ENCODE results near the gene GKN2. TPM values are rescaled to one million over a fixed set of nuclear protein-coding genes. Genes with fewer than 3 reads are reported as not detected.

GKN2 gene
- total RNA-seq, 1 donor from 2014 or later = not detected

- no peaks in the 10 kb centered on the region for H3K9me3 ChIP-seq (ENCODE audit: control insufficient read depth in 3 of 3, low read length in 3 of 3)
- no peaks in the 10 kb centered on the region for H3K4me1 ChIP-seq (ENCODE audit: control insufficient read depth in 3 of 3, insufficient read depth in 3 of 3, low read length in 3 of 3)
- H3K4me3 ChIP-seq (ENCODE audit: low read length in 3 of 3) = no peak overlapping the region
- H3K36me3 ChIP-seq (ENCODE audit: control insufficient read depth in 3 of 3, insufficient read depth in 3 of 3, low read length in 3 of 3) = no peaks in the 10 kb centered on the region
- H3K27me3 ChIP-seq (ENCODE audit: control insufficient read depth in 3 of 3, insufficient read depth in 3 of 3, low read length in 3 of 3) = peaks cover 0 to 5% (median 0%) of the 10 kb centered on the region in 3 donors
- no peak overlapping the region for H3K9ac ChIP-seq (ENCODE audit: low read depth in 1 of 3, low read length in 3 of 3)
- no peak overlapping the region for H3K27ac ChIP-seq (ENCODE audit: low read depth, low read length)
Observed at GRCh38 chr2:68980956-68981355, 28.3 kb upstream of the GKN2 start.

DNA sequence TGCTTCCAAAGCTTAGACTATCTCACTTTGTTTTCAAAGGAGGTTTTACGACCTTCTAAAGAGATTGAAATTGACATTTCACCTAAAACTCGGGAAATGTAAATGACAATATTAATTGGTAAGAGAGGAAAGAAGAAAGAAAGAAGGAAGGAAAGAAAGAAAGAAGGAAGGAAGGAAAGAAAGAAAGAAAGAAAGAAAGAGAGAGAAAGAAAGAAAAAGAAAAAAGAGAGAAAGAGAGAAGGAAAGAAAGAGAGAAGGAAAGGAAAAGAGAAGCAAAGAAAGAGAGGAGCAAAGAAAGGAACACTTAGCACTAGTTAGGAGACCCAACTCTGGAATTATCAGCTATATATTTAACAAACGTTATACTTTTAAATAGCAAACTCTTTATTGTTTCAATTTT, 25.4 kb upstream of the GKN2 start:
- H3K9me3 ChIP-seq (ENCODE audit: control insufficient read depth in 3 of 3, low read length in 3 of 3) = no peaks in the 10 kb centered on the region
- no peak overlapping the region for H3K27ac ChIP-seq (ENCODE audit: low read depth, low read length)
- H3K36me3 ChIP-seq (ENCODE audit: control insufficient read depth in 3 of 3, insufficient read depth in 3 of 3, low read length in 3 of 3) = no peaks in the 10 kb centered on the region
- H3K4me3 ChIP-seq (ENCODE audit: low read length in 3 of 3) = no peak overlapping the region
- H3K4me1 ChIP-seq (ENCODE audit: control insufficient read depth in 3 of 3, insufficient read depth in 3 of 3, low read length in 3 of 3) = no peaks in the 10 kb centered on the region
- no peak overlapping the region for H3K9ac ChIP-seq (ENCODE audit: low read depth in 1 of 3, low read length in 3 of 3)
- H3K27me3 ChIP-seq (ENCODE audit: control insufficient read depth in 3 of 3, insufficient read depth in 3 of 3, low read length in 3 of 3) = peaks cover 0 to 5% (median 3%) of the 10 kb centered on the region in 3 donors

DNA sequence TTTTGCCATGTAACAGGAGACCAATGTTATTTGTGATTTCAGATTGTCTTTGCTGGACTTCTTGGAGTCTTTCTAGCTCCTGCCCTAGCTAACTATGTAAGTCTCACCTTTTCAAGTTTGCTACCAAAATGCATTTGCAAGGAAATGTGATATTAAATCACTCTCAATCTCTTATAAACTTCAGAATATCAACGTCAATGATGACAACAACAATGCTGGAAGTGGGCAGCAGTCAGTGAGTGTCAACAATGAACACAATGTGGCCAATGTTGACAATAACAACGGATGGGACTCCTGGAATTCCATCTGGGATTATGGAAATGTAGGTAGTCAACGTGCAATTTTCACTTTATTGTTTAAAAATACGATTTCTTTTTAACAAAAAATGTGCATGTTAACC, 24.8 kb upstream of the GKN2 start:
- H3K4me3 ChIP-seq (ENCODE audit: low read length in 3 of 3) = no peak overlapping the region
- peaks cover 0 to 5% (median 3%) of the 10 kb centered on the region in 3 donors for H3K27me3 ChIP-seq (ENCODE audit: control insufficient read depth in 3 of 3, insufficient read depth in 3 of 3, low read length in 3 of 3)
- no peaks in the 10 kb centered on the region for H3K4me1 ChIP-seq (ENCODE audit: control insufficient read depth in 3 of 3, insufficient read depth in 3 of 3, low read length in 3 of 3)
- H3K9ac ChIP-seq (ENCODE audit: low read depth in 1 of 3, low read length in 3 of 3) = no peak overlapping the region
- no peaks in the 10 kb centered on the region for H3K36me3 ChIP-seq (ENCODE audit: control insufficient read depth in 3 of 3, insufficient read depth in 3 of 3, low read length in 3 of 3)
- no peak overlapping the region for H3K27ac ChIP-seq (ENCODE audit: low read depth, low read length)
- no peaks in the 10 kb centered on the region for H3K9me3 ChIP-seq (ENCODE audit: control insufficient read depth in 3 of 3, low read length in 3 of 3)

DNA sequence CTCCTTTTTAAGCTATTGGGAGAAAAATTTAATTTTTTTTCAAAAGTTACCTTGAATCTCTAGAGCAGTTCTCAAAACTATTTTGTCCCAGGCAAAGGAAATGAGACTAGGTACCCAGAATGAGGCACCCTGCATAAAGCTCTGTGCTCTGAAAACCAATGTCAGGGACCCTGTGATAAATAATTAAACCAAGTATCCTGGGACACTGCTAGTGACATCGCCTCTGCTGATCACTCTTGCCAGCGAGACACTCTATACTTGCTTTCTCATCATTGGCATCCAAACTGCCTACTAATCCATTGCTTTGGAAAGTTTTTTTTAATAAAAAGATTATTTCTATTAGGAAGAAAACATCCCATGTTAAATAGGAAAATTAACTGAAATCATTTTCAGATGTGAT, 23.2 kb upstream of the GKN2 start:
- Histone ChIP-seq H3K4me3 (ENCODE audit: low read length in 3 of 3) (no peak overlapping the region), H3K4me1 (ENCODE audit: control insufficient read depth in 3 of 3, insufficient read depth in 3 of 3, low read length in 3 of 3) (no peaks in the 10 kb centered on the region), H3K27me3 (ENCODE audit: control insufficient read depth in 3 of 3, insufficient read depth in 3 of 3, low read length in 3 of 3) (peaks cover 0 to 5% (median 3%) of the 10 kb centered on the region in 3 donors), H3K9ac (ENCODE audit: low read depth in 1 of 3, low read length in 3 of 3) (no peak overlapping the region), H3K27ac (ENCODE audit: low read depth, low read length) (no peak overlapping the region), H3K36me3 (ENCODE audit: control insufficient read depth in 3 of 3, insufficient read depth in 3 of 3, low read length in 3 of 3) (no peaks in the 10 kb centered on the region), H3K9me3 (ENCODE audit: control insufficient read depth in 3 of 3, low read length in 3 of 3) (no peaks in the 10 kb centered on the region)

DNA sequence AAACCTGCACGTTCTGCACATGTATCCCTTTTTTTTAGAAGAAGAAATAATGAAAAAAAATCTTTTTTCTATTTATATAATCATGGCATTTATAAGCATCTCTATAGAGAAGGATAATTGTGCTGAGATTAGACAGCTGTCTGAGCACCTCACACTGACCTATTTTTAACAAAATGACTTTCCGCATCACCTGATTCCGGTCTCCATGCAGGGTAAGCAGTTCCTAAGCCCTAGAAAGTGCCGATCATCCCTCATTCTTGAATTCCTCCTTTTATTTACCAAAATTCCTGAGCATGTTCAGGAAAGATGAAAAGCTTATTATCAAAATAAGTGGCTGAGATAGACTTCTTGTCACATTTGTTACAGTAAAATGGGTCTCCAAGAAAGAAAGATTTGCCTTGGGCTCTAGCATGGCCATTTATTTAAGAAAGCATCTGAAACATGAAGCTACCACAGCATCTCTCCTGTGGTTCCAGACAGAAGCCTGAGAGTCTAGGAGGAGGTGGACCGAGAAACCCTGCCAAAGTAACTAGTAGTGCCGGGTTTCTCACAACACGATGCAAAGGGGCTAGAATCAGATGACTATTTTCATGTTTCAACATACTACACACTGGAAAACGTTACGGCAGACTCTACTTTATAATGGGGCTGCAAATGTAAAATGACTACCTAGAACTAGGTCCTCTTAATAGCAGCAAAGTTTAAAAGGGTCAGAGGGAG, 22.4 kb upstream of the GKN2 start:
- H3K4me3 ChIP-seq (ENCODE audit: low read length in 3 of 3) = no peak overlapping the region
- no peaks in the 10 kb centered on the region for H3K9me3 ChIP-seq (ENCODE audit: control insufficient read depth in 3 of 3, low read length in 3 of 3)
- no peaks in the 10 kb centered on the region for H3K36me3 ChIP-seq (ENCODE audit: control insufficient read depth in 3 of 3, insufficient read depth in 3 of 3, low read length in 3 of 3)
- H3K27ac ChIP-seq (ENCODE audit: low read depth, low read length) = no peak overlapping the region
- H3K9ac ChIP-seq (ENCODE audit: low read depth in 1 of 3, low read length in 3 of 3) = no peak overlapping the region
- peaks cover 0 to 5% (median 3%) of the 10 kb centered on the region in 3 donors for H3K27me3 ChIP-seq (ENCODE audit: control insufficient read depth in 3 of 3, insufficient read depth in 3 of 3, low read length in 3 of 3)
- H3K4me1 ChIP-seq (ENCODE audit: control insufficient read depth in 3 of 3, insufficient read depth in 3 of 3, low read length in 3 of 3) = no peaks in the 10 kb centered on the region

DNA sequence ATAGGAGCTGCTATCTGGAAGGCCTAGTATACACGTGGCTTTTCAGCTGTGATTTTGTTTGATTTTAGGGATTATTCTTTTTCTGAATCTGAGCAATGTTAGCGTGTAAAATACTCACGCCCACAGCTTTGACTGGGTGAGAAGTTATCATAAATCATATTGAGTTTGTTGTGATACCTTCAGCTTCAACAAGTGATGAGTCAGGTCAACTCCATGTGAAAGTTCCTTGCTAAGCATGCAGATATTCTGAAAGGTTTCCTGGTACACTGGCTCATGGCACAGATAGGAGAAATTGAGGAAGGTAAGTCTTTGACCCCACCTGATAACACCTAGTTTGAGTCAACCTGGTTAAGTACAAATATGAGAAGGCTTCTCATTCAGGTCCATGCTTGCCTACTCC, 21.6 kb upstream of the GKN2 start, which contains the start of gene GKN1:
GKN1 (plus strand) TSS at position 386 of the 400 bp plus-strand sequence. CDS start 42 bp downstream, outside the sequence.
- no peak within 1 kb of the TSS for H3K27ac ChIP-seq (ENCODE audit: low read depth, low read length)
- peaks cover 0 to 5% (median 3%) of the 10 kb centered on the region in 3 donors for H3K27me3 ChIP-seq (ENCODE audit: control insufficient read depth in 3 of 3, insufficient read depth in 3 of 3, low read length in 3 of 3)
- H3K4me1 ChIP-seq (ENCODE audit: control insufficient read depth in 3 of 3, insufficient read depth in 3 of 3, low read length in 3 of 3) = no peaks in the 10 kb centered on the region
- no peak within 1 kb of the TSS for H3K9ac ChIP-seq (ENCODE audit: low read depth in 1 of 3, low read length in 3 of 3)
- H3K4me3 ChIP-seq (ENCODE audit: low read length in 3 of 3) = no peak within 1 kb of the TSS
- H3K9me3 ChIP-seq (ENCODE audit: control insufficient read depth in 3 of 3, low read length in 3 of 3) = no peaks in the 10 kb centered on the region
- no peaks in the 10 kb centered on the region for H3K36me3 ChIP-seq (ENCODE audit: control insufficient read depth in 3 of 3, insufficient read depth in 3 of 3, low read length in 3 of 3)

GRCh38 chr2:68971591-68972231, 19.0 kb upstream of the GKN2 start:
- no peak overlapping the region for H3K27ac ChIP-seq (ENCODE audit: low read depth, low read length)
- no peaks in the 10 kb centered on the region for H3K4me1 ChIP-seq (ENCODE audit: control insufficient read depth in 3 of 3, insufficient read depth in 3 of 3, low read length in 3 of 3)
- H3K9ac ChIP-seq (ENCODE audit: low read depth in 1 of 3, low read length in 3 of 3) = no peak overlapping the region
- peaks cover 0 to 3% (median 0%) of the 10 kb centered on the region in 3 donors for H3K27me3 ChIP-seq (ENCODE audit: control insufficient read depth in 3 of 3, insufficient read depth in 3 of 3, low read length in 3 of 3)
- no peaks in the 10 kb centered on the region for H3K9me3 ChIP-seq (ENCODE audit: control insufficient read depth in 3 of 3, low read length in 3 of 3)
- no peaks in the 10 kb centered on the region for H3K36me3 ChIP-seq (ENCODE audit: control insufficient read depth in 3 of 3, insufficient read depth in 3 of 3, low read length in 3 of 3)
- no peak overlapping the region for H3K4me3 ChIP-seq (ENCODE audit: low read length in 3 of 3)

DNA sequence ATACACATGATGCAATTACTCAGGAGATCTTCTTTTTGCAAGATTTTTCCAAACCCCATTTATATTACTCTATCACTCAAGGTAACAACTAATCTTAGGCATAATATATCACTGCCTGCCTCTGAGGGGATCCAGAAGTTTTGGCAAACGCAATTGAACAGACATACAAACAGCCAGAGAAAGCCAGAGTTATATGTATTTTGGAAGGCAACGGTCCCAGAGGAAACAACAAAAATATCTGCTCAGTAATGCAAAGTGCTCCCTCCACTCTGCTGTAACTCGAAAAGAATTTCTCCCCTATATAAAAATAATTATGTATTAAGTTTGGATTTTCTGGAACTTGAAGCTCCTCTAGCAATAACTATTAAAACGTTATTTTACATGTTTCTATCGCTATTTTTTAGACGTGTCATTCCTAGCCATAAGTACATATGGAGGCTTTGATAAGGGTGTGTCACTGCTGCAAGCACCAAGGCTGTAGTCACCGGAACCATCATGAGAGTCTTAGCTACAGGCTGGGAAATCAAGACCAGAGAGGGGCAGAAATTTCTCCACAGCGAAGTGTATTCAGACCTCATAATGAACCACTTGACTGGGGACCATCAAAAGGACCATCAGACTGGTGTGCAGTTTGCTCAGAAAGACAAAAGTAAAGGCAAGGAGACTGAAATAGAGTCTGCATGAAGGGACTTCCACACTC, 18.0 kb upstream of the GKN2 start:
- Histone ChIP-seq H3K4me3 (ENCODE audit: low read length in 3 of 3) (no peak overlapping the region), H3K36me3 (ENCODE audit: control insufficient read depth in 3 of 3, insufficient read depth in 3 of 3, low read length in 3 of 3) (no peaks in the 10 kb centered on the region), H3K27me3 (ENCODE audit: control insufficient read depth in 3 of 3, insufficient read depth in 3 of 3, low read length in 3 of 3) (peaks cover 0 to 3% (median 0%) of the 10 kb centered on the region in 3 donors), H3K9ac (ENCODE audit: low read depth in 1 of 3, low read length in 3 of 3) (no peak overlapping the region), H3K27ac (ENCODE audit: low read depth, low read length) (no peak overlapping the region), H3K9me3 (ENCODE audit: control insufficient read depth in 3 of 3, low read length in 3 of 3) (no peaks in the 10 kb centered on the region), H3K4me1 (ENCODE audit: control insufficient read depth in 3 of 3, insufficient read depth in 3 of 3, low read length in 3 of 3) (no peaks in the 10 kb centered on the region)

GRCh38 chr2:68969736-68970490, 17.2 kb upstream of the GKN2 start:
- no peak overlapping the region for H3K9ac ChIP-seq (ENCODE audit: low read depth in 1 of 3, low read length in 3 of 3)
- no peaks in the 10 kb centered on the region for H3K4me1 ChIP-seq (ENCODE audit: control insufficient read depth in 3 of 3, insufficient read depth in 3 of 3, low read length in 3 of 3)
- no peaks in the 10 kb centered on the region for H3K36me3 ChIP-seq (ENCODE audit: control insufficient read depth in 3 of 3, insufficient read depth in 3 of 3, low read length in 3 of 3)
- H3K4me3 ChIP-seq (ENCODE audit: low read length in 3 of 3) = no peak overlapping the region
- no peaks in the 10 kb centered on the region for H3K27me3 ChIP-seq (ENCODE audit: control insufficient read depth in 3 of 3, insufficient read depth in 3 of 3, low read length in 3 of 3)
- no peaks in the 10 kb centered on the region for H3K9me3 ChIP-seq (ENCODE audit: control insufficient read depth in 3 of 3, low read length in 3 of 3)
- no peak overlapping the region for H3K27ac ChIP-seq (ENCODE audit: low read depth, low read length)

All from skeletal muscle tissue (tissue), 4 donors.